Activated CD4-positive, CD25-positive, alpha-beta regulatory T cell treated with anti-CD3 and anti-CD28 coated beads, Interleukin-2, amount 50 U/mL, for 24 hours (primary cell): ENCODE results near the gene BLVRB.
A peak's percentile ranks its signal among the peaks of the same experiment; 100 is the strongest.
"Not testable (repeated sequence)": the region's sequence is repeated elsewhere in the genome, so short reads cannot be mapped to it uniquely, and the experiment has no call there.

Source experiments
- ATAC-seq, 2 donors: fragments of 150-1000 bp; cut with Tn5 transposase; one replicate each; pipeline ENCODE4 v1.10.0; 2021; ENCODE audit warnings: mild to moderate bottlenecking in 1 of 2, moderate library complexity in 1 of 2

Gene BLVRB

GRCh38 chr19:40421993-40422747 lies 43.4 kb downstream of the BLVRB start:
- ATAC-seq: no peak

- ATAC-seq: peak; percentile 26 to 40
Measured at GRCh38 chr19:40420766-40421765, 44.5 kb downstream of the BLVRB start.

- ATAC-seq: no peak
Measured at GRCh38 chr19:40420451-40420765, 45.1 kb downstream of the BLVRB start.

- ATAC-seq: no peak
Measured at GRCh38 chr19:40419780-40420179, 45.8 kb downstream of the BLVRB start.

- ATAC-seq: no peak
Measured at GRCh38 chr19:40419066-40419612, 46.4 kb downstream of the BLVRB start.

- no peak for ATAC-seq
Measured at GRCh38 chr19:40418040-40418439, 47.5 kb downstream of the BLVRB start.

- no peak for ATAC-seq
Measured at GRCh38 chr19:40417643-40417981, 47.9 kb downstream of the BLVRB start.

- no peak for ATAC-seq
Measured at GRCh38 chr19:40416918-40417642, 48.5 kb downstream of the BLVRB start.

GRCh38 chr19:40415768-40416167 lies 49.8 kb downstream of the BLVRB start:
- ATAC-seq: no peak

GRCh38 chr19:40414542-40415535 lies 50.7 kb downstream of the BLVRB start:
- ATAC-seq: no peak

GRCh38 chr19:40413291-40413845 lies 52.2 kb downstream of the BLVRB start, which contains the start of gene PRX:
TSS of gene PRX (minus strand) at chr19:40413378. CDS start at chr19:40407932, 5,446 bp downstream.
- ATAC-seq: no peak

- no peak for ATAC-seq
Measured at GRCh38 chr19:40412866-40413265, 52.7 kb downstream of the BLVRB start.

- no peak for ATAC-seq
Measured at GRCh38 chr19:40411958-40412499, 53.5 kb downstream of the BLVRB start.

- ATAC-seq: no peak
Measured at GRCh38 chr19:40411125-40411842, 54.3 kb downstream of the BLVRB start.

- ATAC-seq: no peak
Measured at GRCh38 chr19:40410030-40410389, 55.5 kb downstream of the BLVRB start.

GRCh38 chr19:40408598-40408925 lies 57.0 kb downstream of the BLVRB start:
- not testable (repeated sequence) for ATAC-seq

GRCh38 chr19:40407714-40408597 lies 57.6 kb downstream of the BLVRB start:
- no peak for ATAC-seq

GRCh38 chr19:40403262-40403984 lies 62.1 kb downstream of the BLVRB start:
- ATAC-seq: peak; percentile 58 to 64

GRCh38 chr19:40400559-40400958 lies 65.0 kb downstream of the BLVRB start:
- no peak for ATAC-seq
